HG03108 (cell line): ENCODE results near the gene SLC7A8.
"Not testable (repeated sequence)": the region's sequence is repeated elsewhere in the genome, so short reads cannot be mapped to it uniquely, and the experiment has no call there.

Source experiments
- ATAC-seq: cut with Tn5 transposase; IDR thresholded peaks from one replicate; pipeline ENCODE4 v1.9.1; 2021; ENCODE audit warnings: moderate library complexity; ENCODE audit not compliant: unreplicated experiment

Gene SLC7A8

GRCh38 chr14:23183479-23183878 lies at the start of gene SLC7A8:
SLC7A8 (minus strand) TSS chr14:23183660; CDS start chr14:23182914, 746 bp downstream.
- no peak for ATAC-seq

- ATAC-seq: not testable (repeated sequence)
These were observed 48.9 kb upstream of the SLC7A8 start for GRCh38 chr14:23232241-23232808.

- no peak for ATAC-seq
These were observed 45.4 kb upstream of the SLC7A8 start for GRCh38 chr14:23228812-23229211.

GRCh38 chr14:23227566-23227965 lies 44.1 kb upstream of the SLC7A8 start:
- ATAC-seq: no peak

- not testable (repeated sequence) for ATAC-seq
These were observed 41.5 kb upstream of the SLC7A8 start for GRCh38 chr14:23224958-23225357.

- no peak for ATAC-seq
These were observed 35.6 kb upstream of the SLC7A8 start for GRCh38 chr14:23219075-23219474.

GRCh38 chr14:23217032-23218020 lies 33.9 kb upstream of the SLC7A8 start:
- ATAC-seq: no peak

GRCh38 chr14:23215421-23215820 lies 32.0 kb upstream of the SLC7A8 start:
- no peak for ATAC-seq

- no peak for ATAC-seq
These were observed 26.4 kb upstream of the SLC7A8 start for GRCh38 chr14:23209651-23210423.

GRCh38 chr14:23208324-23208723 lies 24.9 kb upstream of the SLC7A8 start:
- no peak for ATAC-seq

- ATAC-seq: no peak
These were observed 23.7 kb upstream of the SLC7A8 start for GRCh38 chr14:23207146-23207540.

GRCh38 chr14:23206422-23207145 lies 23.1 kb upstream of the SLC7A8 start:
- no peak for ATAC-seq

- no peak for ATAC-seq
These were observed 18.5 kb upstream of the SLC7A8 start for GRCh38 chr14:23202001-23202400.

- not testable (repeated sequence) for ATAC-seq
These were observed 15.7 kb upstream of the SLC7A8 start for GRCh38 chr14:23199141-23199540.

GRCh38 chr14:23196487-23196886 lies 13.0 kb upstream of the SLC7A8 start:
- ATAC-seq: not testable (repeated sequence)

GRCh38 chr14:23195552-23196101 lies 12.2 kb upstream of the SLC7A8 start:
- ATAC-seq: no peak

- no peak for ATAC-seq
These were observed 10.0 kb upstream of the SLC7A8 start for GRCh38 chr14:23193432-23193831.

GRCh38 chr14:23187925-23188324 lies 4.5 kb upstream of the SLC7A8 start:
- no peak for ATAC-seq

GRCh38 chr14:23186913-23187654 lies 3.6 kb upstream of the SLC7A8 start:
- ATAC-seq: no peak

GRCh38 chr14:23185063-23185462 lies 1.6 kb upstream of the SLC7A8 start:
- no peak for ATAC-seq
